GM18868 (cell line): ENCODE measurements around the gene RGS7.
"Not testable (repeated sequence)": the region's sequence is repeated elsewhere in the genome, so short reads cannot be mapped to it uniquely, and the experiment has no call there.

Experiments used
- ATAC-seq: cut with Tn5 transposase; IDR thresholded peaks from one replicate; pipeline ENCODE4 v1.9.1; 2021; ENCODE audit warnings: mild to moderate bottlenecking, moderate library complexity; ENCODE audit not compliant: unreplicated experiment

RGS7 gene

DNA sequence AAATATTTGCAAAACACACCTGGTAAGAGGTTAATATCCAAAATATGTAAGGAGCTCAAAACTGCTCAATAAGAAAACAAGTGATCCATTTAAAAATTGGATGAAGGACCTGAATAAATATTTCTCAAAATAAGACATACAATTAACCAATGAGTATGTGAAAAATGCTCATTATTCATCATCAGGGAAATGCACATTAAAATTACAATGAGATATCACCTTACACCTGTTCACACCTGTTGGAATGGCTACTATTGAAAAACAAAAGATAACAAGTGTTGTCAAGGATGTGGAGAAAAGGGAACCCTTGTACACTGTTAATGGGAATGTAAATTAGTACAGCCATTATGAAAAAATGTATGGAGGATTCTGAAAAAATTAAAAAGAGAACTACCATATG is 609.1 kb downstream of the RGS7 start:
- ATAC-seq = no peak

- ATAC-seq = no peak
Measured at GRCh38 chr1:240743705-240744104, 613.3 kb downstream of the RGS7 start.

DNA sequence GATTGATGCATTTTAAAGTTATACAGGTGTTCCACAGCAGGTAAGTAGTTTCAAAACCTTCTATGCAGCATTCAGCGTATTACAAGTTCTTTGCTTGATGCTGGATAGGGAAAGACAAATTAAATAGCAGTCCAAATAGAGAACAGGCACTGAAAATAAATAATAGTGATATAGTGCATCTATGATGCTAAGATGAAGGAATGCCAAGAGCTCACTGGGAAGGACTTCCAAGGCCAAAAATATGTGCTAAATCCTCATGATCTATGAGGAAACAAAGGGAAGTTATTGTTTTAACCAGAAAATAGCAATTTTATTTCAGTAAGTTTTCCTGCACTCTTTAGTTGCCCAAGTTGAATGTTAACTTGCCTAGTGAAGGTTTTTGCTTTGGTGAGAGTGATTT is 617.3 kb downstream of the RGS7 start:
- ATAC-seq = no peak

- ATAC-seq = no peak
Measured at GRCh38 chr1:240739139-240739538, 617.9 kb downstream of the RGS7 start.

GRCh38 chr1:240737766-240738265 is 619.2 kb downstream of the RGS7 start:
- ATAC-seq = no peak

DNA sequence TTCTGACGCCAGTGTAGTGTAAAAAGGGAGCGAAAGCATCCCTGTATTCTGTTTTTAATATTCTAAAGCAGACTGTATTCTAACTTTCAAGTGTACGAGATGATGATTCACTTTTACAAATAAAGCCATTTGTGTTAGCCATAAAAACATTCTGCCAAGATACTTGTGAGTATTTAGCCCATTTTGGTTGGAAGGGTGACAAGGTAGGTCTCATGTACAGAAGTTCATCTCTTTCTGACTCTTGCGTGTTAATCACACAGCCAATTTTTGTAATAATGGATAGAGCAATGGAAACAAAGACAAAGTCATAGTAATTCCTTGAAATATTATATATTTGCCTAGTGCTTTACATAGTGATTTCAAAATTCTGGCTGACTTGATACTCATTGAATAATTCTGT is 619.7 kb downstream of the RGS7 start:
- ATAC-seq = no peak

- ATAC-seq = not testable (repeated sequence)
Measured at GRCh38 chr1:240734705-240735104, 622.3 kb downstream of the RGS7 start.

- no peak for ATAC-seq
Measured at GRCh38 chr1:240734001-240734400, 623.0 kb downstream of the RGS7 start.

DNA sequence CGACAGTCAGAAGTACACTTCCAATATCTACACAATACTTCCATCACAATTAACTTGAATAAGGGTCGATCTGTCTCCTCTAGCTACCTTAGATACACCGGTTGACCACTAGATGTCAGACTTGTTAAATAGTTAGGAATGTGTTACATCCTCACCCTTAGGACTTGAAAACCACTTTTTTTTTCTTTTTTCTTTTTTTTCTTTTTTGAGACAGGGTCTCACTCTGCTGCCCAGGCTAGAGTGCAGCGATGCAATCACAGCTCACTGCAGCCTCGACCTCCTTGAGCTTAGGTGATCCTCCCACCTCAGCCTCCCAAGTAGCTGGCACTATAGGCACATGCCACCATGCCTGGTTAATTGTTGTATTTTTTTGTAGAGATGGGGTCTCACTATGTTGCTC is 624.6 kb downstream of the RGS7 start:
- ATAC-seq = peak; percentile 89
